ENCODE measurements around the gene WDR27.
"Not testable (repeated sequence)": the region's sequence is repeated elsewhere in the genome, so short reads cannot be mapped to it uniquely, and the experiment has no call there.

Gene WDR27

GRCh38 chr6:169467755-169468154 is 234.1 kb downstream of the WDR27 start:
- not testable (repeated sequence) for DNase-seq

GRCh38 chr6:169466256-169466655 is 235.6 kb downstream of the WDR27 start:
- DNase-seq: not testable (repeated sequence)

- DNase-seq: no peak
Observed at GRCh38 chr6:169457762-169458161, 244.1 kb downstream of the WDR27 start.

GRCh38 chr6:169456840-169457239 is 245.0 kb downstream of the WDR27 start:
- no peak for DNase-seq

GRCh38 chr6:169455470-169455869 is 246.4 kb downstream of the WDR27 start:
- DNase-seq: no peak

GRCh38 chr6:169454872-169455204 is 247.0 kb downstream of the WDR27 start:
- DNase-seq: no peak

- no peak for DNase-seq
Observed at GRCh38 chr6:169454204-169454871, 247.5 kb downstream of the WDR27 start.

GRCh38 chr6:169452869-169453620 is 248.8 kb downstream of the WDR27 start:
- no peak for DNase-seq

GRCh38 chr6:169452117-169452868 is 249.5 kb downstream of the WDR27 start:
- DNase-seq: no peak

- DNase-seq: no peak
Observed at GRCh38 chr6:169451065-169451838, 250.6 kb downstream of the WDR27 start.

- no peak for DNase-seq
Observed at GRCh38 chr6:169450097-169450496, 251.7 kb downstream of the WDR27 start.

GRCh38 chr6:169449221-169449620 is 252.6 kb downstream of the WDR27 start:
- no peak for DNase-seq

- no peak for DNase-seq
Observed at GRCh38 chr6:169445661-169446581, 255.9 kb downstream of the WDR27 start.

GRCh38 chr6:169445227-169445626 is 256.6 kb downstream of the WDR27 start:
- DNase-seq: no peak

GRCh38 chr6:169441292-169441691 is 260.5 kb downstream of the WDR27 start:
- DNase-seq: no peak

- no peak for DNase-seq
Observed at GRCh38 chr6:169439710-169440109, 262.1 kb downstream of the WDR27 start.

GRCh38 chr6:169434554-169434953 is 267.3 kb downstream of the WDR27 start:
- DNase-seq: not testable (repeated sequence)

- no peak for DNase-seq
Observed at GRCh38 chr6:169429001-169429400, 272.8 kb downstream of the WDR27 start.

GRCh38 chr6:169428532-169428931 is 273.3 kb downstream of the WDR27 start:
- DNase-seq: no peak

- DNase-seq: no peak
Observed at GRCh38 chr6:169427856-169428255, 274.0 kb downstream of the WDR27 start.

GRCh38 chr6:169426611-169427010 is 275.2 kb downstream of the WDR27 start:
- DNase-seq: no peak

Measured in activated CD4-positive, alpha-beta T cell treated with anti-CD3 and anti-CD28 coated beads for 1 hour (primary cell).